ENCODE results near the gene CRABP2. TPM values are rescaled to one million over a fixed set of nuclear protein-coding genes. Genes with fewer than 3 reads are reported as not detected.

Gene CRABP2
- total and polyA plus RNA-seq, 10 of the 15 experiments (the other 5 are each of a cell fraction or from before 2014, with no cell fraction given), result 0.21 to 1.3 (median 0.41) TPM

- peaks cover 4% of the 10 kb centered on the region; the same call in 1 of the 2 replicates for H4K20me1 ChIP-seq (ENCODE audit: control insufficient read depth, insufficient read depth)
- H3K9me3 ChIP-seq (replicated peaks; ENCODE audit: control insufficient read depth, insufficient read depth, low read length), result no peaks in the 10 kb centered on the region
- RAD21 ChIA-PET (ENCODE audit: unreplicated experiment), result no interaction called here
- BruUV-seq (replicated peaks), result no TSS peak
- no peak overlapping the region for H3K27ac ChIP-seq (ENCODE audit: control insufficient read depth, insufficient read depth)
- FAIRE-seq (no peak), ATAC-seq (no peak), DNase-seq (ENCODE audit: low read depth, low spot score) (no peak)
- no peaks in the 10 kb centered on the region for H3K4me1 ChIP-seq (ENCODE audit: control insufficient read depth, insufficient read depth, low read length)
- POLR2A ChIA-PET, result interaction anchor here (0.7 to 1.9 kb wide), 2 partner anchors 27 to 164 kb away, joined by 3 to 10 read pairs; no protein-coding TSS in a partner anchor
- H3K4me3 ChIP-seq, result no peak overlapping the region
- H3K9ac ChIP-seq (ENCODE audit: control insufficient read depth, insufficient read depth, low read length), result no peak overlapping the region
- H2AFZ ChIP-seq (ENCODE audit: control insufficient read depth, low read depth, low read length), result no peak overlapping the region
- in situ Hi-C loops (cut with MboI) (no loop called here), intact Hi-C loops (cut with micrococcal nuclease; ENCODE audit: unreplicated experiment) (no loop called here)
- CTCF ChIA-PET, result interaction anchor here (1.4 to 2.1 kb wide), 3 partner anchors 10 to 33 kb away, joined by 4 to 14 read pairs (median 7); no protein-coding TSS in a partner anchor
- SMC1A ChIA-PET (ENCODE audit: uncharacterized antibody, unreplicated experiment), result no interaction called here
- no peaks in the 10 kb centered on the region for H3K79me2 ChIP-seq (ENCODE audit: control insufficient read depth, insufficient read depth, low read length)
- no peak overlapping the region for H3K4me2 ChIP-seq (ENCODE audit: control insufficient read depth, insufficient read depth)
- peaks cover 18 to 33% of the 10 kb centered on the region in 2 experiments for H3K27me3 ChIP-seq (replicated peaks in 1 of 2; ENCODE audit: control insufficient read depth in 2 of 2, insufficient read depth in 2 of 2, low read length in 1 of 2)
- no peaks in the 10 kb centered on the region for H3K36me3 ChIP-seq (ENCODE audit: control insufficient read depth in 2 of 2, insufficient read depth in 2 of 2, low read length in 1 of 2)
- 37% methylated on average over 12 of the region's 12 CpGs for WGBS (ENCODE audit: insufficient coverage, insufficient replicate concordance, low lambda C conversion rate, missing lambda C conversion rate)
- no peak for TF ChIP-seq HDGF (IDR thresholded peaks at IDR 0.05)
- TF ChIP-seq RELA (IDR thresholded peaks at IDR 0.05; ENCODE audit: borderline replicate concordance, partially characterized antibody), result no peak
- no peak for TF ChIP-seq MXI1 (IDR thresholded peaks at IDR 0.05; ENCODE audit: low read depth, low read length)
- TF ChIP-seq USF1 (IDR thresholded peaks at IDR 0.05; ENCODE audit: borderline replicate concordance, extremely low read length, insufficient read depth, low read depth, low read length), result no peak
- TF ChIP-seq CBX5 (IDR thresholded peaks at IDR 0.05; ENCODE audit: low read depth), result no peak
- no peak for TF ChIP-seq SMC3 (IDR thresholded peaks at IDR 0.05; ENCODE audit: borderline replicate concordance, low read length)
- no peak for TF ChIP-seq PKNOX1 (IDR thresholded peaks at IDR 0.05)
- TF ChIP-seq NBN (IDR thresholded peaks at IDR 0.05), result no peak
- no peak for TF ChIP-seq BCLAF1 (IDR thresholded peaks at IDR 0.05)
- TF ChIP-seq EZH2 (IDR thresholded peaks at IDR 0.05; ENCODE audit: borderline replicate concordance, control insufficient read depth, low read depth, low read length), result no peak
- TF ChIP-seq CEBPB (IDR thresholded peaks at IDR 0.05; ENCODE audit: borderline replicate concordance in 1 of 2, low read depth in 2 of 2, low read length in 2 of 2), result no peak
- TF ChIP-seq ZNF274 (IDR thresholded peaks at IDR 0.05; ENCODE audit: insufficient read depth, insufficient read length), result no peak
- no peak for TF ChIP-seq E2F4 (IDR thresholded peaks at IDR 0.05; ENCODE audit: low read depth, low read length)
- no peak for TF ChIP-seq ZBTB33 (IDR thresholded peaks at IDR 0.05)
Measured at GRCh38 chr1:156693848-156694689, 11.3 kb downstream of the CRABP2 start.

All from GM12878 (cell line).